CD4-positive, alpha-beta T cell (primary cell): Measurements from ENCODE around the gene SERPIND1. TPM values are rescaled to one million over a fixed set of nuclear protein-coding genes. Genes with fewer than 3 reads are reported as not detected.

Experiments used
- ATAC-seq: fragments of 200-7000 bp; cut with Tn5 transposase; one replicate; pipeline ENCODE4 v1.10.0; 2022; ENCODE audit warnings: mild to moderate bottlenecking; ENCODE audit not compliant: poor library complexity
- CTCF ChIA-PET: fragments of 350-600 bp; sonication (Branson Sonifier 250); formaldehyde crosslinking; loops from one replicate; lab custom pipeline; 2021; ENCODE audit warnings: antibody characterized with exemption, inconsistent platforms; lab: Charles Lee
- POLR2A ChIA-PET: fragments of 350-600 bp; sonication (Branson Sonifier 250); formaldehyde crosslinking; loops from one replicate; lab custom pipeline; 2021; ENCODE audit warnings: antibody characterized with exemption, inconsistent platforms; lab: Charles Lee
- DNase-seq, 14 experiments: peaks; one replicate each; pipeline ENCODE4 v3.0.0-alpha.2; 2013 to 2020; ENCODE audit warnings: mixed read lengths in 2 of 14
- H3K27ac ChIP-seq, 2 donors: one replicate each; pipeline versions ENCODE4 v1.5.1 to v1.7.0; 2013; ENCODE audit warnings: low read length in 2 of 2, low read depth in 1 of 2, mild to moderate bottlenecking in 1 of 2
- H3K27me3 ChIP-seq, 2 experiments: 1 replicate in 1 of 2; 2 replicates in 1 of 2; pipeline versions ENCODE4 v1.6.1 to v1.7.0; 2013; ENCODE audit warnings: low read length in 2 of 2, control low read depth in 1 of 2, mild to moderate bottlenecking in 1 of 2, moderate library complexity in 1 of 2; ENCODE audit not compliant: insufficient read depth in 2 of 2, control insufficient read depth in 1 of 2
- H3K36me3 ChIP-seq: one replicate; pipeline ENCODE4 v1.6.1; 2013; ENCODE audit warnings: low read length, control low read depth; ENCODE audit not compliant: insufficient read depth
- H3K4me1 ChIP-seq: one replicate; pipeline ENCODE4 v1.6.1; 2013; ENCODE audit warnings: low read length, control low read depth; ENCODE audit not compliant: insufficient read depth
- H3K4me3 ChIP-seq: one replicate; pipeline ENCODE4 v1.5.1; 2013; ENCODE audit warnings: mild to moderate bottlenecking, low read length, moderate library complexity
- H3K9me3 ChIP-seq, 2 experiments: 1 replicate in 1 of 2; 2 replicates in 1 of 2; pipeline versions ENCODE4 v1.6.1 to v1.7.0; 2013; ENCODE audit warnings: low read length in 2 of 2, mild to moderate bottlenecking in 2 of 2, control low read depth in 1 of 2, moderate library complexity in 1 of 2; ENCODE audit not compliant: control insufficient read depth in 1 of 2, insufficient read depth in 1 of 2
- H3K27ac Mint-ChIP-seq: one replicate; pipeline ENCODE4 v1.8.0; 2020; ENCODE audit warnings: mixed read lengths
- H3K27me3 Mint-ChIP-seq: one replicate; pipeline ENCODE4 v1.8.0; 2021; ENCODE audit warnings: mixed read lengths
- H3K36me3 Mint-ChIP-seq: one replicate; pipeline ENCODE4 v1.8.0; 2021; ENCODE audit warnings: low read depth, mixed read lengths
- H3K4me1 Mint-ChIP-seq: one replicate; pipeline ENCODE4 v1.8.0; 2021; ENCODE audit warnings: low read depth, mixed read lengths
- H3K4me3 Mint-ChIP-seq: one replicate; pipeline ENCODE4 v1.8.0; 2020; ENCODE audit warnings: mild to moderate bottlenecking, mixed read lengths
- H3K9me3 Mint-ChIP-seq: one replicate; pipeline ENCODE4 v1.8.0; 2020; ENCODE audit warnings: mixed read lengths
- CTCF ChIP-seq: fragments of 200-600 bp; IDR thresholded peaks from one replicate; pipeline ENCODE4 v1.8.0; 2022; ENCODE audit warnings: antibody characterized with exemption, mild to moderate bottlenecking
- intact Hi-C, 2 experiments: fragments of 100-400 bp; cut with DNase I in 1 of 2; cut with micrococcal nuclease in 1 of 2; formaldehyde crosslinking; loops; one replicate each; pipeline versions ENCODE4 v1.15.1 to v1.9.0; 2023 to 2025; cut with DNase I, micrococcal nuclease
- total RNA-seq, 174 experiments: library from RNA in 2 of 174; stranded (reverse) in 2 of 174; gene quantifications; one replicate each; pipeline ENCODE4 v1.2.3 and lab custom pipeline; 2021 to 2026

The SERPIND1 gene
- total RNA-seq, 2 experiments from 2014 or later, result not detected

DNA sequence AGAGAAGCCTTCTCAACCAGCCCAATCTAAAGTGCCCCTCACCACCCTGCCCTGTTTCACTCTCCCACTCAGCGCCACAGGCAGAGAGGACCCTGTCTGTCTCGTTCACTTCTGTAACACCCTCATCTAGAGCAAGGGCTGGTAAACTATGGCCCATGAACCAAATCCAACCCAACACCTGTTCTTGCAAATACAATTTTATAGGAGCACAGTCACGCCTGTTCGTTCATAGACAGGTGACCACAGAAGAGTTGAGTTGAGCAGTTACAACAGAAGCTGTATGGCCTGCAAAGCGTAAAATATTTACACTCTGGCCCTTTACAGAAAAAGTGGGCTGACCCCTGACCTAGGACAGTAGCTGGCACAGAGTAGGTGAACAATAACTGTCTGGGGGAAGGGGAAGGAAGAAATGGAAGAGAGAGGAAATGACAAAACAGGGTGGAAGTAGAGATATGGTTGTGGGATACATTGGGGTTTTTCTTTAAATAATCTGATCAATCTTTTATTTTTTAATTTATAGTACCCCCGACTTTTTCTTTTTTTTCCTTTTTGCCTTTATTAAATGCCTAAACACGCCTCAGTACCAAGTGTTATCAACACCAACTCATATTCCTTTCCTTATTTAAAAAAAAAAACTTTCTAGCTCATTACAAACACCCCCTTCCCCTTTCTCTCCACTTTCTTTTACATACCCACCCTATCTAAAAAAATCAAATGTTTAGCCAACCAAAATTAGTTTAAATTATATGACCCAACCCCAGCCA lies 20.9 kb downstream of the SERPIND1 start:
- intact Hi-C loops, result no loop called here
- TF ChIP-seq CTCF, result no peak

GRCh38 chr22:20796731-20797130 lies 22.8 kb downstream of the SERPIND1 start:
- H3K27ac Mint-ChIP-seq, result no peak overlapping the region
- ATAC-seq, result no peak
- no peaks in the 10 kb centered on the region for H3K4me1 Mint-ChIP-seq
- H3K27ac ChIP-seq, result no peak overlapping the region
- no peak for TF ChIP-seq CTCF
- H3K27me3 ChIP-seq, result no peaks in the 10 kb centered on the region
- H3K9me3 ChIP-seq, result no peaks in the 10 kb centered on the region
- H3K27me3 Mint-ChIP-seq, result no peaks in the 10 kb centered on the region
- H3K36me3 ChIP-seq, result peaks cover 87% of the 10 kb centered on the region
- no peak overlapping the region for H3K4me3 ChIP-seq
- no peaks in the 10 kb centered on the region for H3K9me3 Mint-ChIP-seq
- no peaks in the 10 kb centered on the region for H3K4me1 ChIP-seq
- POLR2A ChIA-PET, result no interaction called here
- intact Hi-C loops, result no loop called here
- DNase-seq, result no peak
- peaks cover 97% of the 10 kb centered on the region for H3K36me3 Mint-ChIP-seq
- H3K4me3 Mint-ChIP-seq, result no peak overlapping the region
- CTCF ChIA-PET, result no interaction called here

More for the DNA sequence above, 20.9 kb downstream of the SERPIND1 start:
- CTCF ChIA-PET, result interaction anchor here (1.5 kb wide), 1 partner anchor 11 kb away, joined by 4 read pairs; no protein-coding TSS in a partner anchor
- no peak overlapping the region for H3K27ac ChIP-seq
- POLR2A ChIA-PET, result no interaction called here
- no peaks in the 10 kb centered on the region for H3K4me1 Mint-ChIP-seq
- DNase-seq (no peak), ATAC-seq (no peak)
- H3K36me3 Mint-ChIP-seq, result peaks cover 95% of the 10 kb centered on the region
- H3K9me3 Mint-ChIP-seq, result no peaks in the 10 kb centered on the region
- no peak overlapping the region for H3K4me3 ChIP-seq
- peaks cover 85% of the 10 kb centered on the region for H3K36me3 ChIP-seq
- no peaks in the 10 kb centered on the region for H3K27me3 ChIP-seq
- no peaks in the 10 kb centered on the region for H3K4me1 ChIP-seq
- H3K9me3 ChIP-seq, result no peaks in the 10 kb centered on the region
- no peak overlapping the region for H3K4me3 Mint-ChIP-seq
- H3K27me3 Mint-ChIP-seq, result no peaks in the 10 kb centered on the region
- no peak overlapping the region for H3K27ac Mint-ChIP-seq

GRCh38 chr22:20798218-20798617 lies 24.3 kb downstream of the SERPIND1 start:
- H3K4me3 Mint-ChIP-seq, result no peak overlapping the region
- Histone ChIP-seq H3K4me1 (no peaks in the 10 kb centered on the region), H3K9me3 (no peaks in the 10 kb centered on the region), H3K36me3 (peaks cover 90% of the 10 kb centered on the region), H3K27ac (no peak overlapping the region), H3K4me3 (no peak overlapping the region), H3K27me3 (no peaks in the 10 kb centered on the region)
- no peaks in the 10 kb centered on the region for H3K9me3 Mint-ChIP-seq
- peaks cover 95% of the 10 kb centered on the region for H3K36me3 Mint-ChIP-seq
- H3K27ac Mint-ChIP-seq, result no peak overlapping the region
- ChIA-PET CTCF (interaction anchor here (1.0 kb wide), 1 partner anchor 119 kb away, joined by 3 read pairs; no protein-coding TSS in a partner anchor), POLR2A (no interaction called here)
- no peak for ATAC-seq
- TF ChIP-seq CTCF, result no peak
- DNase-seq, result no peak
- intact Hi-C loops, result no loop called here
- H3K27me3 Mint-ChIP-seq, result no peaks in the 10 kb centered on the region
- H3K4me1 Mint-ChIP-seq, result no peaks in the 10 kb centered on the region
